Measurements from ENCODE around the gene AP4M1. TPM values are rescaled to one million over a fixed set of nuclear protein-coding genes. Genes with fewer than 3 reads are reported as not detected.
A peak's percentile ranks its signal among the peaks of the same experiment; 100 is the strongest.

Gene AP4M1
- total RNA-seq, 2 donors from 2014 or later, result 18.0 to 27.2 TPM

GRCh38 chr7:100089458-100090196 is 11.8 kb upstream of the AP4M1 start:
- Histone ChIP-seq H3K9me3 (no peaks in the 10 kb centered on the region), H3K36me3 (peaks cover 0 to 33% of the 10 kb centered on the region in 2 donors), H3K4me3 (peak overlapping the region; percentile 87 to 94), H3K27ac (peak overlapping the region in 1 of 2 donors; percentile 86), H3K4me1 (replicated peaks) (peaks cover 4% of the 10 kb centered on the region), H3K27me3 (replicated peaks; ENCODE audit: insufficient read depth) (no peaks in the 10 kb centered on the region)
- intact Hi-C loops (cut with DNase I), result loop anchor here (5.0 kb wide), 1 partner anchor 38 kb away; the partner anchor contains the start of gene MBLAC1
- no peak for DNase-seq (ENCODE audit: low spot score)
- TF ChIP-seq POLR2AphosphoS5 (IDR thresholded peaks at IDR 0.05) (no peak), CTCF (IDR thresholded peaks at IDR 0.05) (no peak), POLR2A (IDR thresholded peaks at IDR 0.05) (no peak)
- WGBS, result 27% methylated on average over 7 of the region's 7 CpGs

GRCh38 chr7:100090527-100091410 is 10.7 kb upstream of the AP4M1 start:
- peaks cover 4% of the 10 kb centered on the region for H3K4me1 ChIP-seq (replicated peaks)
- TF ChIP-seq CTCF (IDR thresholded peaks at IDR 0.05) (no peak), POLR2AphosphoS5 (IDR thresholded peaks at IDR 0.05) (no peak), POLR2A (IDR thresholded peaks at IDR 0.05) (no peak)
- DNase-seq (ENCODE audit: low spot score), result no peak
- peaks cover 1 to 44% of the 10 kb centered on the region in 2 donors for H3K36me3 ChIP-seq
- intact Hi-C loops (cut with DNase I), result no loop called here
- no peak overlapping the region for H3K4me3 ChIP-seq
- H3K27ac ChIP-seq, result no peak overlapping the region
- no peaks in the 10 kb centered on the region for H3K27me3 ChIP-seq (replicated peaks; ENCODE audit: insufficient read depth)
- H3K9me3 ChIP-seq, result no peaks in the 10 kb centered on the region
- 83% methylated on average over 14 of the region's 14 CpGs for WGBS

GRCh38 chr7:100091411-100092181 is 9.8 kb upstream of the AP4M1 start:
- Histone ChIP-seq H3K36me3 (peaks cover 4 to 46% of the 10 kb centered on the region in 2 donors), H3K27me3 (replicated peaks; ENCODE audit: insufficient read depth) (no peaks in the 10 kb centered on the region), H3K4me1 (replicated peaks) (peaks cover 4% of the 10 kb centered on the region), H3K4me3 (no peak overlapping the region), H3K27ac (no peak overlapping the region), H3K9me3 (no peaks in the 10 kb centered on the region)
- 41% methylated on average over 19 of the region's 19 CpGs for WGBS
- no peak for TF ChIP-seq POLR2AphosphoS5 (IDR thresholded peaks at IDR 0.05)
- intact Hi-C loops (cut with DNase I), result no loop called here
- DNase-seq (ENCODE audit: low spot score), result no peak

- peaks cover 7 to 57% of the 10 kb centered on the region in 2 donors for H3K36me3 ChIP-seq
- no peaks in the 10 kb centered on the region for H3K27me3 ChIP-seq (replicated peaks; ENCODE audit: insufficient read depth)
- H3K27ac ChIP-seq, result no peak overlapping the region
- H3K4me1 ChIP-seq (replicated peaks), result peaks cover 4% of the 10 kb centered on the region
- DNase-seq (ENCODE audit: low spot score), result no peak
- H3K9me3 ChIP-seq, result no peaks in the 10 kb centered on the region
- no peak overlapping the region for H3K4me3 ChIP-seq
- WGBS, result 54% methylated on average over 8 of the region's 8 CpGs
- intact Hi-C loops (cut with DNase I), result no loop called here
- no peak for TF ChIP-seq CTCF (IDR thresholded peaks at IDR 0.05)
- TF ChIP-seq POLR2A (IDR thresholded peaks at IDR 0.05), result no peak
- no peak for TF ChIP-seq POLR2AphosphoS5 (IDR thresholded peaks at IDR 0.05)
Measured at GRCh38 chr7:100093054-100093453, 8.4 kb upstream of the AP4M1 start.

- peaks cover 7 to 62% of the 10 kb centered on the region in 2 donors for H3K36me3 ChIP-seq
- DNase-seq (ENCODE audit: low spot score), result no peak
- 38% methylated on average over 12 of the region's 13 CpGs for whole genome bisulfite sequencing
- no peak overlapping the region for H3K27ac ChIP-seq
- peaks cover 4% of the 10 kb centered on the region for H3K4me1 ChIP-seq (replicated peaks)
- TF ChIP-seq CTCF (IDR thresholded peaks at IDR 0.05) (no peak), POLR2A (IDR thresholded peaks at IDR 0.05) (no peak), POLR2AphosphoS5 (IDR thresholded peaks at IDR 0.05) (no peak)
- intact Hi-C loops (cut with DNase I), result no loop called here
- no peaks in the 10 kb centered on the region for H3K27me3 ChIP-seq (replicated peaks; ENCODE audit: insufficient read depth)
- no peak overlapping the region for H3K4me3 ChIP-seq
- no peaks in the 10 kb centered on the region for H3K9me3 ChIP-seq
Measured at GRCh38 chr7:100093498-100093897, 7.9 kb upstream of the AP4M1 start.
